HCT116 (cell line): ENCODE measurements around the gene CALCOCO1. TPM values are rescaled to one million over a fixed set of nuclear protein-coding genes. Genes with fewer than 3 reads are reported as not detected.

ENCODE experiments used
- ATAC-seq: fragments of 200-7000 bp; cut with Tn5 transposase; 2 replicates; pipeline ENCODE4 v1.9.1; 2020; ENCODE audit warnings: mild to moderate bottlenecking, moderate library complexity
- BruUV-seq: library from RNA; stranded (reverse); fragments of 400-500 nt; replicated peaks from 2 replicates; lab custom pipeline; 2021; lab: Mats Ljungman, UMichigan
- CTCF ChIA-PET: fragments of 300-600 bp; sonication (Branson Sonifier 250); formaldehyde crosslinking; loops from one replicate; lab custom pipeline; 2021; ENCODE audit warnings: antibody characterized with exemption; lab: Charles Lee
- POLR2A ChIA-PET: fragments of 300-600, 350-600 bp; sonication (Branson Sonifier 250); formaldehyde crosslinking; loops from one replicate; lab custom pipeline; 2021; ENCODE audit warnings: antibody characterized with exemption; lab: Charles Lee
- RAD21 ChIA-PET, 2 experiments: fragments of 300-600 bp; sonication (Branson Sonifier 250); formaldehyde crosslinking; loops; one replicate each; lab custom pipeline; 2023; ENCODE audit warnings: low total read pairs in 2 of 2; ENCODE audit not compliant: uncharacterized antibody in 2 of 2, unreplicated experiment in 2 of 2, low non-redundant PET in 1 of 2; lab: Charles Lee
- DNase-seq: peaks from one replicate; pipeline ENCODE4 v3.0.0-alpha.2; 2010; ENCODE audit warnings: low read depth, low spot score
- H2AFZ ChIP-seq: fragments of 200-600 bp; shearing (Covaris generic), sonication (generic); 2 replicates; pipeline ENCODE4 v1.6.1; 2017; ENCODE audit warnings: low read depth, mixed run types, mixed read lengths, antibody characterized with exemption, low read length; ENCODE audit not compliant: poor library complexity, severe bottlenecking
- H3K27ac ChIP-seq: 2 replicates; pipeline ENCODE4 v1.5.1; 2012; ENCODE audit warnings: low read depth, low read length
- H3K27me3 ChIP-seq: fragments of 200-600 bp; sonication (generic); 2 replicates; pipeline ENCODE4 v1.6.1; 2016; ENCODE audit warnings: mixed run types, low read length, mixed read lengths; ENCODE audit not compliant: insufficient read depth
- H3K36me3 ChIP-seq, 2 experiments: fragments of 200-500 bp in 1 of 2; fragments of 200-600 bp in 1 of 2; sonication (Bioruptor generic) in 1 of 2; sonication (generic) in 1 of 2; 2 replicates each; pipeline versions ENCODE4 v1.5.1 to v1.6.1; 2014 to 2016; ENCODE audit warnings: low read length in 2 of 2, inconsistent platforms in 1 of 2, mixed read lengths in 1 of 2, mixed run types in 1 of 2; ENCODE audit not compliant: insufficient read depth in 2 of 2, control insufficient read depth in 1 of 2
- H3K4me1 ChIP-seq, 2 experiments: fragments of 200-600 bp in 1 of 2; sonication (generic) in 1 of 2; 2 replicates each; pipeline versions ENCODE4 v1.5.1 to v1.6.1; 2012 to 2017; ENCODE audit warnings: low read length in 2 of 2, inconsistent platforms in 1 of 2, mild to moderate bottlenecking in 1 of 2, mixed read lengths in 1 of 2, mixed run types in 1 of 2, moderate library complexity in 1 of 2; ENCODE audit not compliant: insufficient read depth in 2 of 2, control insufficient read depth in 1 of 2
- H3K4me2 ChIP-seq: fragments of 200-600 bp; sonication (generic); 2 replicates; pipeline ENCODE4 v1.6.1; 2017; ENCODE audit warnings: mixed run types, low read length, mixed read lengths
- H3K4me3 ChIP-seq, 2 experiments: fragments of 200-600 bp in 1 of 2; sonication (generic) in 1 of 2; replicated peaks in 1 of 2; 2 replicates each; pipeline ENCODE4 v1.5.1; 2011 to 2016; ENCODE audit warnings: low read length in 2 of 2, control low read depth in 1 of 2, low read depth in 1 of 2, mild to moderate bottlenecking in 1 of 2, mixed read lengths in 1 of 2, mixed run types in 1 of 2
- H3K79me2 ChIP-seq: fragments of 200-600 bp; sonication (generic); 2 replicates; pipeline ENCODE4 v1.6.1; 2017; ENCODE audit warnings: mild to moderate bottlenecking, mixed run types, low read length, moderate library complexity, mixed read lengths; ENCODE audit not compliant: insufficient read depth
- H3K9ac ChIP-seq: fragments of 200-600 bp; sonication (generic); 2 replicates; pipeline ENCODE4 v1.6.1; 2016; ENCODE audit warnings: low read length, mixed read lengths
- H3K9me2 ChIP-seq: fragments of 200-600 bp; sonication (generic), shearing (Covaris generic); 2 replicates; pipeline ENCODE4 v1.6.1; 2017; ENCODE audit warnings: mixed run types, mild to moderate bottlenecking, moderate library complexity; ENCODE audit not compliant: insufficient read depth
- H3K9me3 ChIP-seq, 2 experiments: fragments of 200-500 bp in 1 of 2; fragments of 200-600 bp in 1 of 2; sonication (Bioruptor generic) in 1 of 2; sonication (generic) in 1 of 2; 2 replicates each; pipeline ENCODE4 v1.6.1; 2014 to 2017; ENCODE audit warnings: low read length in 2 of 2, mixed read lengths in 2 of 2, inconsistent platforms in 1 of 2, low read depth in 1 of 2, mild to moderate bottlenecking in 1 of 2, mixed run types in 1 of 2, moderate library complexity in 1 of 2; ENCODE audit not compliant: control insufficient read depth in 1 of 2, insufficient read depth in 1 of 2
- H4K20me1 ChIP-seq: fragments of 200-600 bp; sonication (generic), shearing (Covaris generic); 2 replicates; pipeline ENCODE4 v1.6.1; 2017; ENCODE audit warnings: mixed run types, mild to moderate bottlenecking, moderate library complexity; ENCODE audit not compliant: insufficient read depth
- CBX3 ChIP-seq: IDR thresholded peaks from 2 replicates; pipeline ENCODE4 v1.6.1; 2012; ENCODE audit warnings: low read depth
- CEBPB ChIP-seq: IDR thresholded peaks from 2 replicates; pipeline ENCODE4 v1.6.1; 2012; ENCODE audit warnings: low read depth
- EGR1 ChIP-seq: IDR thresholded peaks from 2 replicates; pipeline ENCODE4 v1.6.1; 2012; ENCODE audit warnings: low read depth
- ELF1 ChIP-seq: IDR thresholded peaks from 2 replicates; pipeline ENCODE4 v1.6.1; 2012; ENCODE audit warnings: low read depth, borderline replicate concordance
- EZH2 ChIP-seq: fragments of 200-600 bp; sonication (generic); IDR thresholded peaks from 2 replicates; pipeline ENCODE4 v1.6.1; 2017; ENCODE audit warnings: antibody characterized with exemption, mixed run types
- EZH2phosphoT487 ChIP-seq: fragments of 200-600 bp; IDR thresholded peaks from 2 replicates; pipeline ENCODE4 v1.6.1; 2018; ENCODE audit warnings: antibody characterized with exemption, borderline replicate concordance
- FOSL1 ChIP-seq: IDR thresholded peaks from 2 replicates; pipeline ENCODE4 v1.6.1; 2012; ENCODE audit warnings: low read depth
- JUND ChIP-seq: IDR thresholded peaks from 2 replicates; pipeline ENCODE4 v1.6.1; 2012
- POLR2A ChIP-seq: IDR thresholded peaks from 2 replicates; pipeline ENCODE4 v1.7.0; 2011; ENCODE audit warnings: borderline replicate concordance; ENCODE audit not compliant: insufficient read depth, insufficient read length; ENCODE audit errors: extremely low read depth
- RAD21 ChIP-seq: IDR thresholded peaks from 2 replicates; pipeline ENCODE4 v1.6.1; 2012; ENCODE audit warnings: low read depth, mild to moderate bottlenecking
- REST ChIP-seq: IDR thresholded peaks from 2 replicates; pipeline ENCODE4 v1.6.1; 2012; ENCODE audit warnings: low read depth
- SP1 ChIP-seq: IDR thresholded peaks from 2 replicates; pipeline ENCODE4 v1.6.1; 2012; ENCODE audit warnings: low read depth
- SRF ChIP-seq: IDR thresholded peaks from 2 replicates; pipeline ENCODE4 v1.6.1; 2012; ENCODE audit warnings: low read depth
- ZBTB33 ChIP-seq: IDR thresholded peaks from 2 replicates; pipeline ENCODE4 v1.6.1; 2011; ENCODE audit warnings: mild to moderate bottlenecking, low read length, moderate library complexity; ENCODE audit not compliant: insufficient replicate concordance; ENCODE audit errors: extremely low read depth
- ZNF274 ChIP-seq: fragments of 200-500 bp; sonication (Bioruptor generic); IDR thresholded peaks from 2 replicates; pipeline ENCODE4 v1.6.1; 2014; ENCODE audit warnings: mild to moderate bottlenecking, low read depth, low read length, inconsistent platforms
- intact Hi-C: fragments of 100-400 bp; cut with micrococcal nuclease; formaldehyde crosslinking; loops from 2 replicates; pipeline ENCODE4 v1.10.0; 2022
- total RNA-seq: library from RNA; stranded (reverse); gene quantifications from one replicate; pipeline ENCODE4 v1.2.1, GENCODE V29; 2021; ENCODE audit not compliant: unreplicated experiment
- TF ChIP-seq, protein P1 (sequence below): IDR thresholded peaks from 2 replicates; pipeline ENCODE4 v1.6.1; 2012
- TF ChIP-seq, protein P2 (sequence below), 3 experiments: fragments of 200-600 bp in 1 of 3; sonication (generic) in 1 of 3; IDR thresholded peaks in 2 of 3; conservative IDR thresholded peaks in 1 of 3; 2 replicates each; pipeline ENCODE4 v1.5.1; 2012 to 2017; ENCODE audit warnings: low read depth in 2 of 3, low read length in 2 of 3, antibody characterized with exemption in 1 of 3, borderline replicate concordance in 1 of 3, control low read depth in 1 of 3, mild to moderate bottlenecking in 1 of 3, mixed read lengths in 1 of 3, mixed run types in 1 of 3, moderate library complexity in 1 of 3; ENCODE audit not compliant: insufficient read depth in 1 of 3

The CALCOCO1 gene
- total RNA-seq, 1 experiment from 2014 or later, result 42.6 TPM

- TF ChIP-seq EGR1 (no peak), CEBPB (no peak), JUND (no peak), SRF (no peak)
- TF ChIP-seq, protein P1, sequence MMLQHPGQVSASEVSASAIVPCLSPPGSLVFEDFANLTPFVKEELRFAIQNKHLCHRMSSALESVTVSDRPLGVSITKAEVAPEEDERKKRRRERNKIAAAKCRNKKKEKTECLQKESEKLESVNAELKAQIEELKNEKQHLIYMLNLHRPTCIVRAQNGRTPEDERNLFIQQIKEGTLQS, result no peak
- TF ChIP-seq, all 23 proteins: peak for 0
Measured at GRCh38 chr12:53737951-53738405, 10.7 kb upstream of the CALCOCO1 start (continued).

- no peak overlapping the region for H3K27ac ChIP-seq
- intact Hi-C loops, result no loop called here
- no peak for ATAC-seq
- no peaks in the 10 kb centered on the region for H3K79me2 ChIP-seq
- ChIA-PET POLR2A (no interaction called here), RAD21 (no interaction called here), CTCF (interaction anchor here (3.0 kb wide), 1 partner anchor 9 kb away, joined by 17 read pairs; no protein-coding TSS in a partner anchor)
- no peaks in the 10 kb centered on the region for H3K27me3 ChIP-seq
- H4K20me1 ChIP-seq, result no peaks in the 10 kb centered on the region
- H3K36me3 ChIP-seq, result no peaks in the 10 kb centered on the region
- H3K4me3 ChIP-seq, result no peak overlapping the region
- H2AFZ ChIP-seq, result no peak overlapping the region
- no TSS peak for BruUV-seq
- no peak overlapping the region for H3K9ac ChIP-seq
- DNase-seq, result no peak
- no peaks in the 10 kb centered on the region for H3K9me3 ChIP-seq
- H3K9me2 ChIP-seq, result no peaks in the 10 kb centered on the region
- H3K4me2 ChIP-seq, result no peak overlapping the region
- peaks cover 2 to 7% of the 10 kb centered on the region in 2 experiments; a peak in 3 of 4 replicates for H3K4me1 ChIP-seq
- TF ChIP-seq, protein P1, result no peak
- no peak for TF ChIP-seq REST
- TF ChIP-seq ELF1, result no peak
- TF ChIP-seq, protein P2, sequence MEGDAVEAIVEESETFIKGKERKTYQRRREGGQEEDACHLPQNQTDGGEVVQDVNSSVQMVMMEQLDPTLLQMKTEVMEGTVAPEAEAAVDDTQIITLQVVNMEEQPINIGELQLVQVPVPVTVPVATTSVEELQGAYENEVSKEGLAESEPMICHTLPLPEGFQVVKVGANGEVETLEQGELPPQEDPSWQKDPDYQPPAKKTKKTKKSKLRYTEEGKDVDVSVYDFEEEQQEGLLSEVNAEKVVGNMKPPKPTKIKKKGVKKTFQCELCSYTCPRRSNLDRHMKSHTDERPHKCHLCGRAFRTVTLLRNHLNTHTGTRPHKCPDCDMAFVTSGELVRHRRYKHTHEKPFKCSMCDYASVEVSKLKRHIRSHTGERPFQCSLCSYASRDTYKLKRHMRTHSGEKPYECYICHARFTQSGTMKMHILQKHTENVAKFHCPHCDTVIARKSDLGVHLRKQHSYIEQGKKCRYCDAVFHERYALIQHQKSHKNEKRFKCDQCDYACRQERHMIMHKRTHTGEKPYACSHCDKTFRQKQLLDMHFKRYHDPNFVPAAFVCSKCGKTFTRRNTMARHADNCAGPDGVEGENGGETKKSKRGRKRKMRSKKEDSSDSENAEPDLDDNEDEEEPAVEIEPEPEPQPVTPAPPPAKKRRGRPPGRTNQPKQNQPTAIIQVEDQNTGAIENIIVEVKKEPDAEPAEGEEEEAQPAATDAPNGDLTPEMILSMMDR (IDR thresholded peaks at IDR 0.05 in 2 of 3, conservative IDR thresholded peaks at IDR 0.05 in 1 of 3; ENCODE audit: borderline replicate concordance in 1 of 3, insufficient read depth in 1 of 3, low read depth in 2 of 3, low read length in 2 of 3), result no peak
- TF ChIP-seq ZNF274, result no peak
- no peak for TF ChIP-seq RAD21
- TF ChIP-seq EZH2phosphoT487, result no peak
- TF ChIP-seq CBX3, result no peak
- TF ChIP-seq JUND, result no peak
- no peak for TF ChIP-seq SP1
- TF ChIP-seq FOSL1, result no peak
- no peak for TF ChIP-seq SRF
- TF ChIP-seq POLR2A, result no peak
- TF ChIP-seq ZBTB33, result no peak
- no peak for TF ChIP-seq EGR1
- no peak for TF ChIP-seq EZH2
Measured at GRCh38 chr12:53737093-53737808, 10.0 kb upstream of the CALCOCO1 start.
